ENCODE data around the gene DTX3L. TPM values are rescaled to one million over a fixed set of nuclear protein-coding genes. Genes with fewer than 3 reads are reported as not detected.

The DTX3L gene
- total and polyA plus RNA-seq, 9 of the 15 experiments (the other 6 are each of a cell fraction or from before 2014, with no cell fraction given), result 2.3 to 6.5 (median 3.0) TPM

DNA sequence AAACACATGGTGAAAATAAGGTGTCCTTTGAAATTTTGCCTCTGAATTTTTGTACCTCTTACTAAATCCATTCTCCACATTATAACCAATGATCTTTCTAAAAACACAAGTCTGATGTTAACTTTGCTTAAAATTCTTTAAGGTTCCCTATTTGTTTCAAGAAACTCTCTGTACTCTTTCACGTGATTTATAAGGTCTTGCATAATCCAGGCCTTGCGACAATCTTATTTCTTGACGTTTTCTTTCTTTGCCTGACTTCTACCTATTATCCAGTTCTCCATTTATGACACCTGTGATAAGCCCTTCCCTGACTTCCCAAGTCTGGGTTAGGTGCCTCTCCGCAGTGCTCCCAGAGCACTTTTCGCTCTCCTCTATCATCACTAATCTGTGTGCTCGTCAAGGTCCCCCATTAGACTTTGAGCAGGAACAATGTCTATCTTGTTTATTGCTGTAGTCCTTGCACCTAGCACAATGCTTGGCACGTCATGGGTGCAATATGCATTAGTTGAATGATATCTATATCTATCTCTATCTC is 25.1 kb upstream of the DTX3L start:
- FAIRE-seq (no peak), DNase-seq (ENCODE audit: extremely low read depth in 1 of 4, low spot score in 3 of 4) (no peak), ATAC-seq (no peak)
- Histone ChIP-seq H3K4me2 (ENCODE audit: insufficient read depth, low read length) (no peak overlapping the region), H3K9me1 (ENCODE audit: control insufficient read depth, insufficient read depth, low read length) (no peaks in the 10 kb centered on the region), H3K36me3 (ENCODE audit: control insufficient read depth, insufficient read depth, low read length) (no peaks in the 10 kb centered on the region), H2AFZ (ENCODE audit: low read depth, low read length) (no peak overlapping the region), H3K4me3 (no peak overlapping the region), H3K4me1 (replicated peaks in 1 of 2; ENCODE audit: control insufficient read depth in 2 of 2, insufficient read depth in 2 of 2, low read length in 2 of 2) (no peaks in the 10 kb centered on the region; a peak in 1 of 5 replicates), H4K20me1 (replicated peaks; ENCODE audit: control insufficient read depth, insufficient read depth, low read length) (no peaks in the 10 kb centered on the region), H3K27me3 (ENCODE audit: control insufficient read depth in 2 of 2, insufficient read depth in 2 of 2, low read length in 2 of 2) (no peaks in the 10 kb centered on the region), H3K79me2 (ENCODE audit: control insufficient read depth, insufficient read depth, low read length) (no peaks in the 10 kb centered on the region), H3K9me3 (replicated peaks; ENCODE audit: control insufficient read depth, insufficient read depth, low read depth, low read length) (no peaks in the 10 kb centered on the region), H3K27ac (ENCODE audit: extremely low read depth, low read depth, low read length) (no peak overlapping the region), H3K9ac (ENCODE audit: insufficient read depth in 1 of 2, low read depth in 2 of 2, low read length in 2 of 2) (no peak overlapping the region)
- in situ Hi-C loops (cut with MboI) (no loop called here), intact Hi-C loops (cut with micrococcal nuclease) (no loop called here)
- WGBS (ENCODE audit: insufficient coverage, low coverage, missing lambda C conversion rate), result 62% methylated on average over 7 of the region's 7 CpGs
- no TSS peak for BruUV-seq (replicated peaks)
- ChIA-PET CTCF (ENCODE audit: low intra/inter-chr PET ratio) (no interaction called here), POLR2A (interaction anchor here (0.6 kb wide), 1 partner anchor 199 kb away, joined by 3 read pairs; no protein-coding TSS in a partner anchor)
- 0 out of 2 replicates have a peak, but pooled peaks have one; percentile 16 for TF ChIP-seq CEBPB (tag; IDR thresholded peaks at IDR 0.05)
- TF ChIP-seq CTCF (IDR thresholded peaks at IDR 0.05 in 2 of 3, conservative IDR thresholded peaks at IDR 0.05 in 1 of 3; ENCODE audit: insufficient read depth in 2 of 3, low read depth in 1 of 3, low read length in 3 of 3), result no peak

DNA sequence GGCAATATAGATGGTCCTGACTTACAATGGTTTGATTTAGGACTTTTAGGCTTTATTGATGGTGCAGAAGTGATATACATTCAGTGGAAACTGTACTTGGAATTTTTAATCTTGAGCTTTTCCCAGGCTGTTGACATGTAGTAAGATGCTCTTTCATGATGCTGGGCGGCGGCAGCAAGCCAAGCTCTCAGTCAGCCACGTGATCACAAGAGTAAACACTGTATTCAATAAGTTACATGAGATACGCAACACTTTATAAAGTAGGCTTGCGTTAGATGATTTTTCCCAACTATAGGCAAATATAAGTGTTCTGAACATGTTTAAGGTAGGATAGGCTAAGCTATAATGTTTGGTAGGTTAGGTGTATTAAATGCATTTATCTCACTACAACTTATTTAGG is 18.0 kb upstream of the DTX3L start:
- intact Hi-C loops (cut with micrococcal nuclease) (no loop called here), in situ Hi-C loops (cut with MboI) (no loop called here)
- Histone ChIP-seq H2AFZ (ENCODE audit: low read depth, low read length) (no peak overlapping the region), H3K9ac (ENCODE audit: insufficient read depth in 1 of 2, low read depth in 2 of 2, low read length in 2 of 2) (no peak overlapping the region), H3K9me1 (ENCODE audit: control insufficient read depth, insufficient read depth, low read length) (no peaks in the 10 kb centered on the region), H3K27me3 (ENCODE audit: control insufficient read depth in 2 of 2, insufficient read depth in 2 of 2, low read length in 2 of 2) (no peaks in the 10 kb centered on the region), H3K9me3 (replicated peaks; ENCODE audit: control insufficient read depth, insufficient read depth, low read depth, low read length) (no peaks in the 10 kb centered on the region), H3K4me1 (replicated peaks in 1 of 2; ENCODE audit: control insufficient read depth in 2 of 2, insufficient read depth in 2 of 2, low read length in 2 of 2) (no peaks in the 10 kb centered on the region; a peak in 1 of 5 replicates), H3K4me3 (no peak overlapping the region), H4K20me1 (replicated peaks; ENCODE audit: control insufficient read depth, insufficient read depth, low read length) (no peaks in the 10 kb centered on the region), H3K36me3 (ENCODE audit: control insufficient read depth, insufficient read depth, low read length) (no peaks in the 10 kb centered on the region), H3K79me2 (ENCODE audit: control insufficient read depth, insufficient read depth, low read length) (no peaks in the 10 kb centered on the region), H3K4me2 (ENCODE audit: insufficient read depth, low read length) (no peak overlapping the region), H3K27ac (ENCODE audit: extremely low read depth, low read depth, low read length) (no peak overlapping the region)
- BruUV-seq (replicated peaks), result no TSS peak
- no peak for FAIRE-seq
- ATAC-seq, result no peak
- POLR2A ChIA-PET, result no interaction called here
- no peak for DNase-seq (ENCODE audit: extremely low read depth in 1 of 4, low spot score in 3 of 4)
- WGBS (ENCODE audit: insufficient coverage, low coverage, missing lambda C conversion rate), result 65% methylated on average over 5 of the region's 5 CpGs
- CTCF ChIA-PET (ENCODE audit: low intra/inter-chr PET ratio), result no interaction called here
- TF ChIP-seq, protein P1, sequence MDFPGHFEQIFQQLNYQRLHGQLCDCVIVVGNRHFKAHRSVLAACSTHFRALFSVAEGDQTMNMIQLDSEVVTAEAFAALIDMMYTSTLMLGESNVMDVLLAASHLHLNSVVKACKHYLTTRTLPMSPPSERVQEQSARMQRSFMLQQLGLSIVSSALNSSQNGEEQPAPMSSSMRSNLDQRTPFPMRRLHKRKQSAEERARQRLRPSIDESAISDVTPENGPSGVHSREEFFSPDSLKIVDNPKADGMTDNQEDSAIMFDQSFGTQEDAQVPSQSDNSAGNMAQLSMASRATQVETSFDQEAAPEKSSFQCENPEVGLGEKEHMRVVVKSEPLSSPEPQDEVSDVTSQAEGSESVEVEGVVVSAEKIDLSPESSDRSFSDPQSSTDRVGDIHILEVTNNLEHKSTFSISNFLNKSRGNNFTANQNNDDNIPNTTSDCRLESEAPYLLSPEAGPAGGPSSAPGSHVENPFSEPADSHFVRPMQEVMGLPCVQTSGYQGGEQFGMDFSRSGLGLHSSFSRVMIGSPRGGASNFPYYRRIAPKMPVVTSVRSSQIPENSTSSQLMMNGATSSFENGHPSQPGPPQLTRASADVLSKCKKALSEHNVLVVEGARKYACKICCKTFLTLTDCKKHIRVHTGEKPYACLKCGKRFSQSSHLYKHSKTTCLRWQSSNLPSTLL (IDR thresholded peaks at IDR 0.05), result no peak
- no peak for TF ChIP-seq ZNF695 (CRISPR knock-in tag; IDR thresholded peaks at IDR 0.05)
- TF ChIP-seq ATF2 (CRISPR knock-in tag; IDR thresholded peaks at IDR 0.05), result no peak
- no peak for TF ChIP-seq BRF2 (IDR thresholded peaks at IDR 0.05; ENCODE audit: borderline replicate concordance, insufficient read depth, insufficient read length)
- no peak for TF ChIP-seq ZNF551 (CRISPR knock-in tag; IDR thresholded peaks at IDR 0.05)
- no peak for TF ChIP-seq ETV5 (CRISPR knock-in tag; IDR thresholded peaks at IDR 0.05; ENCODE audit: low read depth)

All from K562 (cell line).